GM13976 (cell line): ENCODE results near the gene TTC13.
A peak's percentile ranks its signal among the peaks of the same experiment; 100 is the strongest.

Source experiments
- DNase-seq: peaks from one replicate; pipeline ENCODE4 v3.0.0; 2012; ENCODE audit warnings: low spot score
- CTCF ChIP-seq: IDR thresholded peaks from 2 replicates; pipeline ENCODE4 v1.5.1; 2012; ENCODE audit warnings: borderline replicate concordance, mild to moderate bottlenecking; ENCODE audit not compliant: insufficient read depth; ENCODE audit errors: extremely low read depth, missing control alignments, control extremely low read depth
- in situ Hi-C: fragments of 300-500 bp; cut with MboI; formaldehyde crosslinking; loops from one replicate; pipeline ENCODE4 v1.12.0; 2022; ENCODE audit warnings: low sequenced_read_pairs, mixed read lengths, inconsistent platforms; ENCODE audit not compliant: unreplicated experiment

TTC13 gene

GRCh38 chr1:230975636-230976035, 3.0 kb downstream of the TTC13 start:
- in situ Hi-C loops, result no loop called here
- TF ChIP-seq CTCF, result no peak
- no peak for DNase-seq

- peak; percentile 53 for DNase-seq
- in situ Hi-C loops, result no loop called here
- TF ChIP-seq CTCF, result no peak
These were observed 5.8 kb downstream of the TTC13 start for GRCh38 chr1:230972855-230973271.

GRCh38 chr1:230971771-230972170, 6.9 kb downstream of the TTC13 start:
- in situ Hi-C loops, result no loop called here
- DNase-seq, result no peak
- TF ChIP-seq CTCF, result no peak

GRCh38 chr1:230970432-230970831, 8.2 kb downstream of the TTC13 start:
- DNase-seq, result no peak
- in situ Hi-C loops, result no loop called here

GRCh38 chr1:230966358-230966873, 12.2 kb downstream of the TTC13 start:
- in situ Hi-C loops, result no loop called here
- no peak for DNase-seq
- TF ChIP-seq CTCF, result no peak

More at GRCh38 chr1:230970432-230970831, 8.2 kb downstream of the TTC13 start:
- TF ChIP-seq CTCF, result no peak

- in situ Hi-C loops, result no loop called here
- TF ChIP-seq CTCF, result no peak
- DNase-seq, result no peak
These were observed 13.1 kb downstream of the TTC13 start for GRCh38 chr1:230965535-230965934.
